SK-N-SH (cell line): ENCODE results near the gene MLIP. TPM values are rescaled to one million over a fixed set of nuclear protein-coding genes. Genes with fewer than 3 reads are reported as not detected.

ENCODE experiments used
- CTCF ChIA-PET: fragments of 300-600, 350-600 bp; formaldehyde crosslinking; extraction: SDS; loops from one replicate; lab custom pipeline; 2021; lab: Yijun Ruan, JAX
- POLR2A ChIA-PET: fragments of 350-600 bp; sonication (Branson Sonifier 250); formaldehyde crosslinking; extraction: SDS; loops from one replicate; lab custom pipeline; 2020; ENCODE audit warnings: antibody characterized with exemption, inconsistent platforms; lab: Yijun Ruan, JAX
- DNase-seq: peaks from one replicate; pipeline ENCODE4 v3.0.0; 2012
- H2AFZ ChIP-seq: fragments of 200-600 bp; sonication (generic); 2 replicates; pipeline ENCODE4 v1.8.1; 2016; ENCODE audit warnings: antibody characterized with exemption, mild to moderate bottlenecking, low read depth
- H3F3A ChIP-seq: fragments of 200-600 bp; sonication (generic); replicated peaks from 2 replicates; pipeline ENCODE3; 2016; ENCODE audit warnings: antibody characterized with exemption, mild to moderate bottlenecking; ENCODE audit not compliant: insufficient read depth
- H3K27ac ChIP-seq, 2 experiments: fragments of 200-500 bp in 1 of 2; fragments of 200-600 bp in 1 of 2; sonication (Bioruptor generic) in 1 of 2; sonication (generic), shearing (Covaris generic) in 1 of 2; 2 replicates each; pipeline versions ENCODE4 v1.5.1 to v1.6.1; 2014 to 2016; ENCODE audit warnings: low read depth in 2 of 2, inconsistent platforms in 1 of 2, low read length in 1 of 2, mild to moderate bottlenecking in 1 of 2, mixed read lengths in 1 of 2
- H3K27me3 ChIP-seq: fragments of 200-600 bp; sonication (generic), shearing (Covaris generic); 2 replicates; pipeline ENCODE4 v1.6.1; 2016; ENCODE audit warnings: mixed run types; ENCODE audit not compliant: insufficient read depth
- H3K36me3 ChIP-seq, 2 experiments: fragments of 200-500 bp in 1 of 2; fragments of 200-600 bp in 1 of 2; sonication (Bioruptor generic) in 1 of 2; sonication (generic) in 1 of 2; replicated peaks in 1 of 2; 2 replicates each; pipeline versions ENCODE3 to v1.5.1; 2014 to 2016; ENCODE audit warnings: low read length in 1 of 2, mild to moderate bottlenecking in 1 of 2; ENCODE audit not compliant: insufficient read depth in 2 of 2, control insufficient read depth in 1 of 2
- H3K4me1 ChIP-seq, 2 experiments: fragments of 200-500 bp in 1 of 2; fragments of 200-600 bp in 1 of 2; sonication (Bioruptor generic) in 1 of 2; sonication (generic), shearing (Covaris generic) in 1 of 2; 2 replicates each; pipeline versions ENCODE4 v1.5.1 to v1.6.1; 2014 to 2016; ENCODE audit warnings: low read depth in 1 of 2, low read length in 1 of 2, mixed run types in 1 of 2; ENCODE audit not compliant: insufficient read depth in 2 of 2, control insufficient read depth in 1 of 2
- H3K4me2 ChIP-seq: fragments of 200-600 bp; sonication (generic), shearing (Covaris generic); 2 replicates; pipeline ENCODE4 v1.6.1; 2017; ENCODE audit warnings: mixed run types
- H3K4me3 ChIP-seq, 2 experiments: fragments of 200-500 bp in 1 of 2; fragments of 200-600 bp in 1 of 2; sonication (Bioruptor generic) in 1 of 2; sonication (generic), shearing (Covaris generic) in 1 of 2; 2 replicates each; pipeline versions ENCODE4 v1.5.1 to v1.8.1; 2014 to 2016; ENCODE audit warnings: low read depth in 2 of 2, inconsistent platforms in 1 of 2, low read length in 1 of 2, mild to moderate bottlenecking in 1 of 2, mixed read lengths in 1 of 2, moderate library complexity in 1 of 2
- H3K79me2 ChIP-seq: fragments of 200-600 bp; sonication (generic); 2 replicates; pipeline ENCODE4 v1.8.1; 2017; ENCODE audit warnings: mild to moderate bottlenecking; ENCODE audit not compliant: insufficient read depth
- H3K9ac ChIP-seq: fragments of 200-600 bp; sonication (generic); 2 replicates; pipeline ENCODE4 v1.6.1; 2017; ENCODE audit warnings: mixed run types
- H3K9me2 ChIP-seq: fragments of 200-600 bp; sonication (generic); 2 replicates; pipeline ENCODE4 v1.6.1; 2017; ENCODE audit warnings: mixed run types
- H3K9me3 ChIP-seq: fragments of 200-600 bp; sonication (generic); 2 replicates; pipeline ENCODE4 v1.6.1; 2017; ENCODE audit warnings: mixed run types, mild to moderate bottlenecking, moderate library complexity
- H4K20me1 ChIP-seq: fragments of 200-600 bp; sonication (generic); 2 replicates; pipeline ENCODE4 v1.6.1; 2017; ENCODE audit warnings: mild to moderate bottlenecking, mixed run types; ENCODE audit not compliant: insufficient read depth
- EP300 ChIP-seq, 2 experiments: IDR thresholded peaks; 2 replicates each; pipeline versions ENCODE4 v1.4.0 to v1.6.1; 2012; ENCODE audit warnings: borderline replicate concordance in 1 of 2, low read depth in 1 of 2, low read length in 1 of 2
- FOXJ3 ChIP-seq: sonication (generic); formaldehyde crosslinking; IDR thresholded peaks from 2 replicates; pipeline ENCODE4 v1.5.1; 2020; ENCODE audit warnings: mild to moderate bottlenecking, missing genetic modification reagents
- IRF3 ChIP-seq: fragments of 150-350 bp; IDR thresholded peaks from 2 replicates; pipeline ENCODE4 v1.6.1; 2016; ENCODE audit warnings: mild to moderate bottlenecking, low read depth, low read length
- JUND ChIP-seq: IDR thresholded peaks from 2 replicates; pipeline ENCODE4 v1.4.0; 2012
- MEF2A ChIP-seq: IDR thresholded peaks from 2 replicates; pipeline ENCODE4 v1.4.0; 2012; ENCODE audit warnings: low read depth, borderline replicate concordance
- NFIC ChIP-seq: IDR thresholded peaks from 2 replicates; pipeline ENCODE4 v1.4.0; 2012; ENCODE audit warnings: borderline replicate concordance
- RCOR1 ChIP-seq: fragments of 150-350 bp; IDR thresholded peaks from 2 replicates; pipeline ENCODE4 v1.6.1; 2017; ENCODE audit warnings: antibody characterized with exemption, low read length
- RFX5 ChIP-seq: IDR thresholded peaks from 2 replicates; pipeline ENCODE4 v1.6.1; 2012; ENCODE audit warnings: mild to moderate bottlenecking, improper control_type of control experiment, low read length
- RXRA ChIP-seq: IDR thresholded peaks from 2 replicates; pipeline ENCODE4 v1.4.0; 2012; ENCODE audit warnings: low read depth, mild to moderate bottlenecking, borderline replicate concordance
- SMC3 ChIP-seq: IDR thresholded peaks from 2 replicates; pipeline ENCODE4 v1.6.1; 2012; ENCODE audit warnings: low read depth, low read length, improper control_type of control experiment
- TAF1 ChIP-seq: IDR thresholded peaks from 2 replicates; pipeline ENCODE4 v1.6.1; 2012; ENCODE audit warnings: low read depth, mild to moderate bottlenecking, low read length, moderate library complexity, borderline replicate concordance
- USF1 ChIP-seq: IDR thresholded peaks from 2 replicates; pipeline ENCODE4 v1.4.0; 2012; ENCODE audit warnings: low read depth, borderline replicate concordance
- YY1 ChIP-seq: IDR thresholded peaks from 2 replicates; pipeline ENCODE4 v1.4.0; 2012; ENCODE audit warnings: low read depth, mild to moderate bottlenecking
- WGBS: methylation state at CpG from one replicate; pipeline ENCODE4 v1.1.6; 2017; ENCODE audit warnings: low lambda C conversion rate; 5-methylcytosine and 5-hydroxymethylcytosine counted together
- polyA plus RNA-seq, 3 experiments: library from polyadenylated mRNA; depleted of rRNA; stranded (reverse); fragments of >200 nt; gene quantifications; 2 replicates each; pipeline ENCODE4 v1.2.3, GENCODE V29; 2012

Gene MLIP
- polyA plus RNA-seq, 1 of the 3 experiments (the other 2 are of a cell fraction), result not detected

- Histone ChIP-seq H3K27ac (no peak overlapping the region), H3F3A (no peaks in the 10 kb centered on the region), H2AFZ (no peak overlapping the region), H3K9me2 (no peaks in the 10 kb centered on the region), H4K20me1 (no peaks in the 10 kb centered on the region), H3K4me2 (no peak overlapping the region), H3K4me3 (no peak overlapping the region), H3K79me2 (no peaks in the 10 kb centered on the region), H3K36me3 (no peaks in the 10 kb centered on the region), H3K27me3 (no peaks in the 10 kb centered on the region), H3K9ac (no peak overlapping the region), H3K4me1 (no peaks in the 10 kb centered on the region), H3K9me3 (no peaks in the 10 kb centered on the region)
- no peak for TF ChIP-seq SMC3
- no peak for TF ChIP-seq NFIC
- no peak for TF ChIP-seq RFX5
- TF ChIP-seq EP300 (IDR thresholded peaks at IDR 0.05; ENCODE audit: borderline replicate concordance in 1 of 2, low read depth in 1 of 2, low read length in 1 of 2), result no peak
- TF ChIP-seq FOXJ3 (CRISPR knock-in tag), result no peak
- TF ChIP-seq YY1, result no peak
- WGBS, result 11% methylated on average over 3 of the region's 3 CpGs
- CTCF ChIA-PET, result no interaction called here
- DNase-seq, result no peak
- POLR2A ChIA-PET, result no interaction called here
Measured at GRCh38 chr6:54130179-54130578, 18.9 kb downstream of the MLIP start.

GRCh38 chr6:54132587-54132986, 21.3 kb downstream of the MLIP start:
- H3K27me3 ChIP-seq, result peaks cover 12% of the 10 kb centered on the region; the same call in 1 of the 2 replicates
- TF ChIP-seq RCOR1, result no peak
- TF ChIP-seq YY1, result no peak
- TF ChIP-seq USF1, result no peak
- TF ChIP-seq JUND, result no peak
- TF ChIP-seq RFX5, result no peak
- TF ChIP-seq TAF1, result no peak
- no peak for TF ChIP-seq FOXJ3 (CRISPR knock-in tag)
- TF ChIP-seq MEF2A, result no peak
- no peak for TF ChIP-seq RXRA
- no peak for TF ChIP-seq IRF3
- no peak for TF ChIP-seq SMC3
- TF ChIP-seq, all 33 proteins: peak for 0
- Histone ChIP-seq H3K4me3 (no peak overlapping the region), H3K79me2 (no peaks in the 10 kb centered on the region), H4K20me1 (no peaks in the 10 kb centered on the region), H3K4me1 (peaks cover 0 to 5% of the 10 kb centered on the region in 2 experiments; a peak in 1 of 4 replicates), H3K9me2 (no peaks in the 10 kb centered on the region), H3K27ac (no peak overlapping the region), H3K36me3 (no peaks in the 10 kb centered on the region), H3K9ac (no peak overlapping the region), H3K4me2 (no peak overlapping the region), H3K9me3 (no peaks in the 10 kb centered on the region), H2AFZ (no peak overlapping the region), H3F3A (no peaks in the 10 kb centered on the region)
- 8% methylated on average over 2 of the region's 2 CpGs for WGBS
- no peak for DNase-seq
- ChIA-PET POLR2A (no interaction called here), CTCF (interaction anchor here (0.6 to 1.2 kb wide), 3 partner anchors 8 to 1284 kb away, joined by 3 read pairs; no protein-coding TSS in a partner anchor)
